SK-N-MC (cell line): ENCODE data around the gene RNU6-7.

Source experiments
- EZH2 ChIP-seq: fragments of 200-600 bp; sonication (generic); IDR thresholded peaks from one replicate; pipeline ENCODE4 v1.6.1; 2017; ENCODE audit warnings: antibody characterized with exemption
- POLR2AphosphoS5 ChIP-seq: IDR thresholded peaks from 2 replicates; pipeline ENCODE4 v1.6.1; 2012; ENCODE audit warnings: mild to moderate bottlenecking, low read depth, low read length, borderline replicate concordance

DNA sequence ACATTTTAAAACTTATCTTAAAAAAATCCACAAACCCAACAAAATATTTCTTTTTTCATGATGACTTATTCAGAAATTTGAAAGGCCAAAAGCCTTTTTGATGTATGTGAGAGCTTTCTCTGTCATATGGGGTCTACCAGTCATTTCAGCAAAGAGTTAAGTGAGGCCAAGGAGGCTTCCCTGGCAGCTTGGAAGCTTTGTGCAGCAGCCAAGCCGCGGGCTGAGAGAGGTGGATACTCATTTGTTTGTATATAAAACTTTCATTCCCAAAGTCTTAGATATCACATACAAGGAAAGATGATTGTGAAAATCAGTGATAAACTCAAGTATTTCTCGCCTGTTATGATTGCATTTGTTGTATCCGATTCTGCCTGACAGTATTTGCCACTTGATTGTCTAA lies 49.7 kb downstream of the RNU6-7 start:
- no peak for TF ChIP-seq POLR2AphosphoS5
- no peak for TF ChIP-seq EZH2
